ENCODE measurements around the gene EIF4E2.

- no peak for TF ChIP-seq POLR2A (IDR thresholded peaks at IDR 0.05)
- no peak for TF ChIP-seq CTCF (IDR thresholded peaks at IDR 0.05 in 8 of 11, conservative IDR thresholded peaks at IDR 0.05 in 3 of 11)
- TF ChIP-seq POLR2AphosphoS5 (IDR thresholded peaks at IDR 0.05): no peak
These were observed 47.0 kb downstream of the EIF4E2 start for GRCh38 chr2:232597362-232598079.

Measured in spleen (tissue), 7 donors.